ENCODE results near the gene OR6Y1.

DNA sequence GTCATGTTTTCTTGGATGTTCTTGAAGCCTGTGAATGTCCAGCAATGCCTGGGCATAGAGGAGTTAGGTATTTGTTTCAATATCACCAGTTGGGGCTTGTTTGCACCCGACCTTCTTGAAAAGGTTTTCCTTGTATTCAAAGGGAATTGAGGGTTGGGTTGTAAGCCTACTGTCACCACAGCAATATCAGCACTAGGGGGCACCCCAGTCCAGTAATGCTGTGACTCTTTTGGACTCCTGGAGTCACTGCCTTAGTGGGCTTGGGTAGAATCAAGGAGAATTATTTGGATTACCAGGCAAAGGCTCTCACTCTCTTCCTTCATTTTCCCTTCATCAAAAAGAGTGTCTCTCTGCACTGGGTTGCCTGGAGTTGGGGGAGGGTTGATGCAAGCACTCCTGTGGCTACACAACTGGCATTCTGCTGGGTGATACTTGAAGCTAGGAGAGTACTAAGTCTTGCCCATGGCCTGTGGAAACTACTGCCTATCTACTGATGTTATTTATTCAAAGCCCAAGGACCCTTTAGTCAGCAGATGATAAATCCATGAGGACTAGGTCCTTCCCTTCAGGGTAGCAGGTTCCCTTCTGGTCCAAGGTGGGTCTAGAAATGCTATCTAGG, 47.7 kb downstream of the OR6Y1 start:
- peak; percentile 49 for TF ChIP-seq CTCF (conservative IDR thresholded peaks at IDR 0.05; ENCODE audit: low read depth, low read length)
- TF ChIP-seq RFX5 (IDR thresholded peaks at IDR 0.05; ENCODE audit: low read depth, low read length), result no peak
- TF ChIP-seq SMC3 (IDR thresholded peaks at IDR 0.05; ENCODE audit: low read depth, low read length), result peak; percentile 29
- TF ChIP-seq CHD1 (IDR thresholded peaks at IDR 0.05; ENCODE audit: low read depth, low read length), result no peak
- TF ChIP-seq, protein P1, sequence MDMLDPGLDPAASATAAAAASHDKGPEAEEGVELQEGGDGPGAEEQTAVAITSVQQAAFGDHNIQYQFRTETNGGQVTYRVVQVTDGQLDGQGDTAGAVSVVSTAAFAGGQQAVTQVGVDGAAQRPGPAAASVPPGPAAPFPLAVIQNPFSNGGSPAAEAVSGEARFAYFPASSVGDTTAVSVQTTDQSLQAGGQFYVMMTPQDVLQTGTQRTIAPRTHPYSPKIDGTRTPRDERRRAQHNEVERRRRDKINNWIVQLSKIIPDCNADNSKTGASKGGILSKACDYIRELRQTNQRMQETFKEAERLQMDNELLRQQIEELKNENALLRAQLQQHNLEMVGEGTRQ (IDR thresholded peaks at IDR 0.05; ENCODE audit: low read depth, low read length), result no peak
- TF ChIP-seq MAZ (IDR thresholded peaks at IDR 0.05; ENCODE audit: borderline replicate concordance, low read depth, low read length), result no peak
- no peak for TF ChIP-seq POLR2A (IDR thresholded peaks at IDR 0.05; ENCODE audit: low read depth, low read length)
- TF ChIP-seq CEBPB (IDR thresholded peaks at IDR 0.05; ENCODE audit: low read depth, low read length), result no peak
- no peak for TF ChIP-seq MXI1 (IDR thresholded peaks at IDR 0.05; ENCODE audit: borderline replicate concordance, low read depth, low read length)
- no peak for TF ChIP-seq RCOR1 (IDR thresholded peaks at IDR 0.05; ENCODE audit: insufficient replicate concordance, low read length)
- peak; percentile 54 for TF ChIP-seq RAD21 (IDR thresholded peaks at IDR 0.05; ENCODE audit: low read length)
- no peak for TF ChIP-seq FOS (IDR thresholded peaks at IDR 0.05; ENCODE audit: low read depth, low read length)
- no peak for TF ChIP-seq MAFK (IDR thresholded peaks at IDR 0.05; ENCODE audit: low read depth, low read length)

Measured in IMR-90 (cell line).